Lung (tissue), 12 donors: ENCODE results near the gene COL18A1. TPM values are rescaled to one million over a fixed set of nuclear protein-coding genes. Genes with fewer than 3 reads are reported as not detected.

ENCODE experiments used
- ATAC-seq: fragments of 200-7000 bp; cut with Tn5 transposase; one replicate; pipeline ENCODE4 v1.9.1; 2020; ENCODE audit warnings: moderate number of reproducible peaks; ENCODE audit not compliant: insufficient read depth, low FRiP score
- DNase-seq, 3 donors: peaks; one replicate each; pipeline ENCODE4 v3.0.0-alpha.2; 2013 to 2017
- H3K27ac ChIP-seq, 2 donors: one replicate each; pipeline ENCODE4 v1.5.1; 2013; ENCODE audit warnings: mild to moderate bottlenecking in 2 of 2, moderate library complexity in 2 of 2, control low read depth in 1 of 2, inconsistent platforms in 1 of 2, low read depth in 1 of 2, low read length in 1 of 2
- H3K27me3 ChIP-seq, 3 donors: one replicate each; pipeline ENCODE4 v1.5.1; 2013; ENCODE audit warnings: low read length in 2 of 3; ENCODE audit not compliant: control insufficient read depth in 3 of 3, insufficient read depth in 3 of 3
- H3K36me3 ChIP-seq, 4 donors: one replicate each; pipeline ENCODE4 v1.5.1; 2013; ENCODE audit warnings: low read length in 4 of 4, mild to moderate bottlenecking in 1 of 4, moderate library complexity in 1 of 4; ENCODE audit not compliant: control insufficient read depth in 4 of 4, insufficient read depth in 4 of 4
- H3K4me1 ChIP-seq, 5 donors: one replicate each; pipeline ENCODE4 v1.5.1; 2013; ENCODE audit warnings: low read length in 5 of 5, mild to moderate bottlenecking in 2 of 5, moderate library complexity in 1 of 5; ENCODE audit not compliant: control insufficient read depth in 5 of 5, insufficient read depth in 5 of 5
- H3K4me3 ChIP-seq: one replicate; pipeline ENCODE4 v1.5.1; 2013; ENCODE audit warnings: mild to moderate bottlenecking, control low read depth, moderate library complexity
- H3K9ac ChIP-seq, 2 donors: one replicate each; pipeline ENCODE4 v1.5.1; 2013; ENCODE audit warnings: low read length in 2 of 2, control low read depth in 1 of 2; ENCODE audit not compliant: insufficient read depth in 1 of 2
- H3K9me3 ChIP-seq, 4 donors: one replicate each; pipeline ENCODE4 v1.5.1; 2013; ENCODE audit warnings: low read length in 3 of 4, mild to moderate bottlenecking in 1 of 4, moderate library complexity in 1 of 4; ENCODE audit not compliant: control insufficient read depth in 4 of 4, insufficient read depth in 3 of 4
- WGBS, 2 donors: extraction: QIAGEN DNeasy Blood & Tissue Kit; methylation state at CpG; one replicate each; pipeline ENCODE4 v1.1.7; 2013; 5-methylcytosine and 5-hydroxymethylcytosine counted together
- polyA plus RNA-seq, 2 donors: library from polyadenylated mRNA; stranded (reverse); fragments of 200-250 nt; gene quantifications; one replicate each; pipeline ENCODE4 v1.2.1, GENCODE V29; 2013
- total RNA-seq, 2 donors: library from RNA; depleted of rRNA in 1 of 2; stranded (reverse); fragments of >200 nt in 1 of 2; gene quantifications; one replicate each; pipeline ENCODE4 v1.2.1, GENCODE V29; 2014 to 2021
- TF ChIP-seq, protein P1 (sequence below): IDR thresholded peaks from 2 replicates; pipeline ENCODE4 v1.5.1; 2012; ENCODE audit warnings: mild to moderate bottlenecking; ENCODE audit errors: control extremely low read depth, extremely low read depth
- donor health status: control.
- donor health status: control.
- donor health status: Bipolar disorder and iron deficiency.
- donor health status: healthy.
- donor health status: DM: yes; HTN: yes; CAD: no.

Gene COL18A1
- total and polyA plus RNA-seq, 4 donors = 42.7 to 102 (median 45.8) TPM

DNA sequence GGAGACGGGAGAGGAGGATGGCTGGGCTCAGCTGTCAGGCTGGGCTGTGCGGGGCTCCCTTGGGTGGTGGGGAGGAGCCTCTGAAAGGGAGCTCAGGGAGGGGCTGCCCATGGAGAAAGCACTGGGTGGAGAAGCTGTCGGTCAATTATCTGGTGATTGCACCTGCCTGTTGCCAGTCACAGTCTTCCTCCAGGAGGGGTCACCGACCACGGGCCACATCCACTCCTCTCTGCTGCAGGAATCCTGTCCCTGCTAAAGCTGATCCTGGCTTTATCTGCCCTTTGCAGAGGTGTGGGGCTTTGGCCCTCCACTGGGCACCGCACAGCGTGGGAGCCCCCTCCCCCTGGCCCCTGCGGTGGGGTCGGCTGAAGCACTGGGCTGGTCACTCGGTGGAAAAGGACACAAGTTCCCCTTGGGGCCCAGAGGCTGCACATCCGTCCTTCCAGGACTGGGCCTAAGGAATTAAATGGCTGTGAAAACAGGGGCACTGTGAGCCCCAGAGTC lies 21.8 kb upstream of the COL18A1 start:
- no peaks in the 10 kb centered on the region for H3K27me3 ChIP-seq
- H3K27ac ChIP-seq = no peak overlapping the region
- H3K9ac ChIP-seq = no peak overlapping the region
- peaks cover 0 to 14% (median 6%) of the 10 kb centered on the region in 5 donors for H3K4me1 ChIP-seq
- H3K36me3 ChIP-seq = no peaks in the 10 kb centered on the region
- peaks cover 0 to 3% (median 0%) of the 10 kb centered on the region in 4 donors for H3K9me3 ChIP-seq
- DNase-seq (peak in 1 of 3 donors; percentile 12), ATAC-seq (no peak)
- no peak overlapping the region for H3K4me3 ChIP-seq
- 75 to 80% methylated on average over 11 of the region's 11 CpGs for whole genome bisulfite sequencing, 2 donors
- TF ChIP-seq, protein P1, sequence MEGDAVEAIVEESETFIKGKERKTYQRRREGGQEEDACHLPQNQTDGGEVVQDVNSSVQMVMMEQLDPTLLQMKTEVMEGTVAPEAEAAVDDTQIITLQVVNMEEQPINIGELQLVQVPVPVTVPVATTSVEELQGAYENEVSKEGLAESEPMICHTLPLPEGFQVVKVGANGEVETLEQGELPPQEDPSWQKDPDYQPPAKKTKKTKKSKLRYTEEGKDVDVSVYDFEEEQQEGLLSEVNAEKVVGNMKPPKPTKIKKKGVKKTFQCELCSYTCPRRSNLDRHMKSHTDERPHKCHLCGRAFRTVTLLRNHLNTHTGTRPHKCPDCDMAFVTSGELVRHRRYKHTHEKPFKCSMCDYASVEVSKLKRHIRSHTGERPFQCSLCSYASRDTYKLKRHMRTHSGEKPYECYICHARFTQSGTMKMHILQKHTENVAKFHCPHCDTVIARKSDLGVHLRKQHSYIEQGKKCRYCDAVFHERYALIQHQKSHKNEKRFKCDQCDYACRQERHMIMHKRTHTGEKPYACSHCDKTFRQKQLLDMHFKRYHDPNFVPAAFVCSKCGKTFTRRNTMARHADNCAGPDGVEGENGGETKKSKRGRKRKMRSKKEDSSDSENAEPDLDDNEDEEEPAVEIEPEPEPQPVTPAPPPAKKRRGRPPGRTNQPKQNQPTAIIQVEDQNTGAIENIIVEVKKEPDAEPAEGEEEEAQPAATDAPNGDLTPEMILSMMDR = no peak

DNA sequence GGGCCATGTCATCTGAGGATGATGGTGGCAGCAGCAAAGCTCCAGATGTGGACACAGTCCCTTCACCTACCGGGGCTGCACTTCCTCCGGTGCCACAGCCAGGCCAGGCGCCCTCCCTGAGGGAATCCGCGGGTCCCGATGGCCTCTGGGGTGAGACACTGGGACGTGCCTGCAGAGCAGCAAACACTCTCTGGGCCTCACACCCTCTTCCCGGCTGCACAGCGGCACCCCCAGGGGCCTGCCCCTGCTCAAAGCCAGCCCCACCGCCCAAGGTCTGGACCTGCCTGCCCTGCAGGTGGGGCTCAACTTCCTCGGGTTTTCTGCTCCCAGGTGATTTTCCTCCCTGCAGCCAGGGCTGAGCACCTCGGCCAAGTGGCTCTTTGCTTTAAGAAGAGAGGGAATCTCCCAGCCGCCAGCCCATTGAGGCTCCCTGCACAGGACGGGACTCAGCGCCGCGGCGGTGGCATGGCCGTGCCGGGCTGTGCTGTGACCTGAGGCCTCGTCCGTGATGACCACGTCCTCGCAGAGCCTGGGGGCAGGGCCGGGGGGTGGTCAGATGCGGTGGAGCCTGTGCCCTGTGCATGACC lies 21.3 kb upstream of the COL18A1 start:
- DNase-seq = peak in 1 of 3 donors; percentile 12
- Histone ChIP-seq H3K9ac (no peak overlapping the region), H3K4me1 (peaks cover 0 to 16% (median 6%) of the 10 kb centered on the region in 5 donors), H3K27me3 (no peaks in the 10 kb centered on the region), H3K27ac (no peak overlapping the region), H3K9me3 (peaks cover 0 to 3% (median 0%) of the 10 kb centered on the region in 4 donors), H3K4me3 (no peak overlapping the region), H3K36me3 (no peaks in the 10 kb centered on the region)
- TF ChIP-seq, protein P1 = no peak
- no peak for ATAC-seq
- WGBS, 2 donors = 68 to 69% methylated on average over 26 of the region's 26 CpGs

DNA sequence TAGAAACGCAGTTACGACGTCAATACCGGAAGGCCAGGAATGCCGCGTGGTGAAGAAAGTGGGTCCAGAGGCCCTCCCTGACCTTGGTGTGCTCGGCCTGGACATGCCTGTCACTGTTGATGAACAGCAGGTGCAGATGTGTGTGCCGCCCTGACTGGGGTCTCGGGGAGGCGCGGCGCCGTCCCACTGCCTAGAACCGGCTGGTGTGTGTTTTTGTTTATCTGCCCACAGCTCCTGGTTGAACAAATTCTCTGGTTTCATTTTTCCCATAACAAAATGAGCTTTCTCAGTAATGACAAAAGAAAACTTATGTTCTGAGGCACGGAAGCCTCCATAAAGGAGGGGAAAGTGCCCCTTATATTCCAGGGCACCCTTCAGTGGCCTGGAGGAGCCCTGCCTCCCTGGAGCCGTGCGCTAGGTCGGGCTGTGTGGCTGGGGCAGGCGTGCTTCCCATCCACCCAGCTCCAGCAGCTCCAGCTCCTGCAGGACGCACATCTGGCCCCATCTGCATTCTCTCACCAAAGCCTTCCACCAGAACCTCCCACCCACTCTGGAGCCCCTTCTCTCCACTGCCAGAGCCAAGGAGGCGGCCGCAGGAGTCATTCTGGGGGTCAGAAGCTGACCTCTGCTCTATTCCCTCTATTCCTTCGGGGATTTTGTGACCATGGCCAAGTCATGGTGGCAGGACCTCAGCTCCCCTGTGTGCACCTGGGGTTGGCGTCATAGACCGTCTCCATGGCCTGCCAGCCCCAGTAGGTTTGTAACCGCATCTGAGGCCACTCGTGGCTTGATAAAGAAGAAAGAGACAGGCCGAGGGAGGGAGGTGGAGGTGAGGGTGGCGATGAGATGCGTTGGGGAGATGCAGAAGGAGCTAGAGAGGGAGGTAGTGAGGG lies 20.1 kb upstream of the COL18A1 start:
- 89 to 91% methylated on average over 30 of the region's 30 CpGs for WGBS, 2 donors
- no peak overlapping the region for H3K27ac ChIP-seq
- DNase-seq (peak in 1 of 3 donors; percentile 11), ATAC-seq (no peak)
- H3K4me1 ChIP-seq = peaks cover 0 to 16% (median 6%) of the 10 kb centered on the region in 5 donors
- no peaks in the 10 kb centered on the region for H3K27me3 ChIP-seq
- no peak overlapping the region for H3K4me3 ChIP-seq
- TF ChIP-seq, protein P1 = no peak
- H3K9me3 ChIP-seq = peaks cover 0 to 3% (median 0%) of the 10 kb centered on the region in 4 donors
- H3K9ac ChIP-seq = no peak overlapping the region
- H3K36me3 ChIP-seq = no peaks in the 10 kb centered on the region
